ENCODE results near the gene C5orf46. TPM values are rescaled to one million over a fixed set of nuclear protein-coding genes. Genes with fewer than 3 reads are reported as not detected.

The C5orf46 gene
- total RNA-seq, 2 donors from 2014 or later: 0.59 TPM; not detected in 1

DNA sequence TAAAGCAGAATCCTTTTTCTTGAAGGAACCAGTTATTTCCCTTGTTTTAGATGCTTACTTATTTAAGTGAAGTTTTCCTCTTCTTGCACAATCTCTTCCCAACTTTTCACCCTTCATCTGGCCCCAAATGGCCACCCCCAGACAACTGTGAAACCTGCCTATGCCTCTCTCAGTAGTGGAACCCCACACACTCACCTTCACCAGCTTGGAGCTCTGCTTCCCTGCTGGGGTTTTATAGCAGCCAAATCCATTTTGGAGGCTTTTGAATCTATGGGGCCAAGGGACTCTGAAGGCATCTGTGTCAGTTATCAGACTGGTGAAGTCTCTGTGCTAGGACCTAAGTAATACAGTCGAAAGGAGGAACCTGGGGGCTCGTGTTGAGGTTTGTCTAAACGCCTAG, 52.0 kb downstream of the C5orf46 start:
- 86% methylated on average over 3 of the region's 3 CpGs for WGBS

DNA sequence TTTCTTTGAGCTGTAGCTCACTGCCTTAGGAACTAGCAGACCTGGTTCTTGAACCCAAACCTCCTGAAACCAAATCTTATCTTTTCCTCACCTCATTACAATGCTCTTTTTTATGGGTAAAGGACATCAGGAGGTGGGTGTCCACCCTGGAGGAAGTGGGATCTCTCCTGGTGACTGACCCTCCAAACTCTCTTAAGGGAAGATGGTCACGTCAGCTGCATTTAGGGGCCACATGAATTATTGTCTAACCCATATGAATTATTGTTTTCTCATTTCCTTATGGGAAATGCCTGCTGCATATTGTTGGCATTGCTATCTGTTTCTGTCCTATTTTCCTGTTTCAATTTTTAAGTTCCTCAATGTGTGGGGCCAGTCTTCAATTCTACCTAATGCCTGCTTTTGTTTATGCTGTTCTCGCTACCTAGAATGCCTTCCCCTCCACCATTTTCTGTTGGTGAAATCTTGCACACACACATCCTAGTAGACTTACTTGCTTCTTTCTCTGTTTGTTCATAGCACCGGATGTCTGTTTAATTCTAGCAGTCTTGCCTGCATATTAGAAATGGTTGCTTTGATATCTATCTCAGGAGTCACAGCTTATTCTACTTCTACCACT, 52.9 kb downstream of the C5orf46 start:
- Histone ChIP-seq H3K27ac (no peak overlapping the region), H3K9me3 (no peaks in the 10 kb centered on the region), H3K27me3 (replicated peaks; ENCODE audit: insufficient read depth) (no peaks in the 10 kb centered on the region), H3K36me3 (no peaks in the 10 kb centered on the region), H3K4me3 (no peak overlapping the region), H3K4me1 (replicated peaks) (no peaks in the 10 kb centered on the region)
- TF ChIP-seq POLR2AphosphoS5 (IDR thresholded peaks at IDR 0.05): no peak
- TF ChIP-seq, protein P1, sequence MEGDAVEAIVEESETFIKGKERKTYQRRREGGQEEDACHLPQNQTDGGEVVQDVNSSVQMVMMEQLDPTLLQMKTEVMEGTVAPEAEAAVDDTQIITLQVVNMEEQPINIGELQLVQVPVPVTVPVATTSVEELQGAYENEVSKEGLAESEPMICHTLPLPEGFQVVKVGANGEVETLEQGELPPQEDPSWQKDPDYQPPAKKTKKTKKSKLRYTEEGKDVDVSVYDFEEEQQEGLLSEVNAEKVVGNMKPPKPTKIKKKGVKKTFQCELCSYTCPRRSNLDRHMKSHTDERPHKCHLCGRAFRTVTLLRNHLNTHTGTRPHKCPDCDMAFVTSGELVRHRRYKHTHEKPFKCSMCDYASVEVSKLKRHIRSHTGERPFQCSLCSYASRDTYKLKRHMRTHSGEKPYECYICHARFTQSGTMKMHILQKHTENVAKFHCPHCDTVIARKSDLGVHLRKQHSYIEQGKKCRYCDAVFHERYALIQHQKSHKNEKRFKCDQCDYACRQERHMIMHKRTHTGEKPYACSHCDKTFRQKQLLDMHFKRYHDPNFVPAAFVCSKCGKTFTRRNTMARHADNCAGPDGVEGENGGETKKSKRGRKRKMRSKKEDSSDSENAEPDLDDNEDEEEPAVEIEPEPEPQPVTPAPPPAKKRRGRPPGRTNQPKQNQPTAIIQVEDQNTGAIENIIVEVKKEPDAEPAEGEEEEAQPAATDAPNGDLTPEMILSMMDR (IDR thresholded peaks at IDR 0.05): no peak
- no peak for TF ChIP-seq POLR2A (IDR thresholded peaks at IDR 0.05)
- WGBS: 66% methylated on average over 3 of the region's 3 CpGs
- no peak for DNase-seq (ENCODE audit: low spot score)
- intact Hi-C loops (cut with DNase I): no loop called here

More for the DNA sequence above, 52.0 kb downstream of the C5orf46 start:
- TF ChIP-seq, protein P1 (IDR thresholded peaks at IDR 0.05): no peak
- no peak for TF ChIP-seq POLR2A (IDR thresholded peaks at IDR 0.05)
- TF ChIP-seq POLR2AphosphoS5 (IDR thresholded peaks at IDR 0.05): no peak
- Histone ChIP-seq H3K9me3 (no peaks in the 10 kb centered on the region), H3K27ac (no peak overlapping the region), H3K4me1 (replicated peaks) (no peaks in the 10 kb centered on the region), H3K36me3 (no peaks in the 10 kb centered on the region), H3K4me3 (no peak overlapping the region), H3K27me3 (replicated peaks; ENCODE audit: insufficient read depth) (no peaks in the 10 kb centered on the region)
- no peak for DNase-seq (ENCODE audit: low spot score)
- intact Hi-C loops (cut with DNase I): no loop called here

- Histone ChIP-seq H3K4me3 (no peak overlapping the region), H3K9me3 (no peaks in the 10 kb centered on the region), H3K27ac (no peak overlapping the region), H3K36me3 (no peaks in the 10 kb centered on the region), H3K27me3 (replicated peaks; ENCODE audit: insufficient read depth) (no peaks in the 10 kb centered on the region), H3K4me1 (replicated peaks) (no peaks in the 10 kb centered on the region)
- DNase-seq (ENCODE audit: low spot score): no peak
- 79% methylated on average over 3 of the region's 3 CpGs for whole genome bisulfite sequencing
- TF ChIP-seq, protein P1 (IDR thresholded peaks at IDR 0.05): no peak
- no peak for TF ChIP-seq POLR2A (IDR thresholded peaks at IDR 0.05)
- TF ChIP-seq POLR2AphosphoS5 (IDR thresholded peaks at IDR 0.05): no peak
- intact Hi-C loops (cut with DNase I): no loop called here
Observed at GRCh38 chr5:147852365-147852764, 54.0 kb downstream of the C5orf46 start.

DNA sequence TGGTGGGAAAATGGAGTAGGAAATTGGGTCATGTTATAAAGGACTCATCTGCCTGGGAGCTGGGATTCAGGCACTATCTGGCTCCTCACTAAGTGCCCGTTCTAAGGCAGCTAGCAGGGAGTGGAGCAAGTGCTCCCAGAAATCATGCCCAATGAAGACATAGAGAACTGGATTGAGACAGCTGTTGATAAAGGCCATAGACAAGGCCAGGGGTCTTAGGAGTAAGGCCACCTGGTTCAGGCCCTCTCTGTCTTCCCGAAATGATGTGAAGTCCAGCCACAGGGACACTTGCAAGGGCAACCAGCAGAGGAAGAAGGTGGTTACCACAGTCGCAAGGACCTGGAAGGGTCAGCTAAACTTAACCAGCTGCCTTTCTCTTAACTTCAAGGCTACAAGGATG, 54.8 kb downstream of the C5orf46 start:
- Histone ChIP-seq H3K9me3 (no peaks in the 10 kb centered on the region), H3K27ac (no peak overlapping the region), H3K27me3 (replicated peaks; ENCODE audit: insufficient read depth) (no peaks in the 10 kb centered on the region), H3K36me3 (no peaks in the 10 kb centered on the region), H3K4me1 (replicated peaks) (no peaks in the 10 kb centered on the region), H3K4me3 (no peak overlapping the region)
- whole genome bisulfite sequencing: 94% methylated on average over 3 of the region's 3 CpGs
- TF ChIP-seq POLR2AphosphoS5 (IDR thresholded peaks at IDR 0.05): no peak
- TF ChIP-seq, protein P1 (IDR thresholded peaks at IDR 0.05): no peak
- TF ChIP-seq POLR2A (IDR thresholded peaks at IDR 0.05): no peak
- no peak for DNase-seq (ENCODE audit: low spot score)
- intact Hi-C loops (cut with DNase I): no loop called here

DNA sequence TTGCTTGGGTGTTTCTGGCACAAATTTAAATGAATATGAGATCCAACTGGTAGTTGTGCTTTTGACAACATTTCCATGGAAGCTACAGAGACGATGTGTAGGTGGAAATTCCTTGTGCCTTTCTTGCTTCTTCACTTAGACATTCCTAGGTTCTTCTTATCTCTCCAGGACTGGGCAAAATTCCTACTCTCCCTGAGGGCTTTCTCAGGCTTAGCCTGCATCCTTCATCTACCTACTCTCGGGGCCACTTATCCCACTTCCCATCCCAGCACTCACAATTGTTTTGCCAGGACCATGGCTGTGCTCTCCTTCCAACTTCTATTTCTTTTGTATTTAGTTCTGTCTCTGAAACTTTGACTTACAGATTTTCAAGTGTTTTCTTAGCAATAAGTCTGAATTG, 57.1 kb downstream of the C5orf46 start:
- WGBS: 74% methylated on average over 2 of the region's 2 CpGs
- no peaks in the 10 kb centered on the region for H3K27me3 ChIP-seq (replicated peaks; ENCODE audit: insufficient read depth)
- no peak overlapping the region for H3K27ac ChIP-seq
- no peak for TF ChIP-seq POLR2A (IDR thresholded peaks at IDR 0.05)
- TF ChIP-seq, protein P1 (IDR thresholded peaks at IDR 0.05): no peak
- no peak for TF ChIP-seq POLR2AphosphoS5 (IDR thresholded peaks at IDR 0.05)
- no peaks in the 10 kb centered on the region for H3K36me3 ChIP-seq
- H3K4me1 ChIP-seq (replicated peaks): no peaks in the 10 kb centered on the region
- intact Hi-C loops (cut with DNase I): no loop called here
- H3K4me3 ChIP-seq: no peak overlapping the region
- no peak for DNase-seq (ENCODE audit: low spot score)
- H3K9me3 ChIP-seq: no peaks in the 10 kb centered on the region

All from prostate gland (tissue), 2 donors.